Activated CD4-positive, CD25-positive, alpha-beta regulatory T cell treated with anti-CD3 and anti-CD28 coated beads, Interleukin-2, amount 50 U/mL, for 16 hours (primary cell): ENCODE data around the gene CBFA2T3.

ENCODE experiments used
- DNase-seq: peaks from one replicate; pipeline ENCODE4 v3.0.0-alpha.2; 2020; ENCODE audit warnings: low read depth, low spot score

CBFA2T3 gene

GRCh38 chr16:88863426-88863825, 113.6 kb downstream of the CBFA2T3 start:
- no peak for DNase-seq

DNA sequence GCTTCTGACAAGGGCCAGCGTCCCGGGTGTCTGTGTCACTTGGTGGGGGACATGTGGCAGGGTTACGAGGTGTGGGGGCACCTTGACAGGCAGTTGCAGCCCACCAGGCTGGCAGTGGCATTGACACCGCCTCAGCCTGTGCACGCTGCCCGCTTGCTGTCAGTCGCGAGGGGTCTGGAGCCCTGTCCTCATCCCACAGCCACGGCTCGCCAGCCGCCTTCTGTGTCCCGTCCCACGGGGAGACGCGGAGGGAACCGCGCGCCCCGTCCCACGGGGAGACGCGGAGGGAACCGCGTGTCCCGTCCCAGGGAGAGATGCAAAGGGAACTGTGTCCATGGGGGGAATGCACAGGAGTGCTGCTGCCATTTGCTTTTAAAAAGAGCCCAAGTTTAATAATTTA, 114.0 kb downstream of the CBFA2T3 start:
- no peak for DNase-seq

GRCh38 chr16:88861359-88861758, 115.6 kb downstream of the CBFA2T3 start:
- no peak for DNase-seq

DNA sequence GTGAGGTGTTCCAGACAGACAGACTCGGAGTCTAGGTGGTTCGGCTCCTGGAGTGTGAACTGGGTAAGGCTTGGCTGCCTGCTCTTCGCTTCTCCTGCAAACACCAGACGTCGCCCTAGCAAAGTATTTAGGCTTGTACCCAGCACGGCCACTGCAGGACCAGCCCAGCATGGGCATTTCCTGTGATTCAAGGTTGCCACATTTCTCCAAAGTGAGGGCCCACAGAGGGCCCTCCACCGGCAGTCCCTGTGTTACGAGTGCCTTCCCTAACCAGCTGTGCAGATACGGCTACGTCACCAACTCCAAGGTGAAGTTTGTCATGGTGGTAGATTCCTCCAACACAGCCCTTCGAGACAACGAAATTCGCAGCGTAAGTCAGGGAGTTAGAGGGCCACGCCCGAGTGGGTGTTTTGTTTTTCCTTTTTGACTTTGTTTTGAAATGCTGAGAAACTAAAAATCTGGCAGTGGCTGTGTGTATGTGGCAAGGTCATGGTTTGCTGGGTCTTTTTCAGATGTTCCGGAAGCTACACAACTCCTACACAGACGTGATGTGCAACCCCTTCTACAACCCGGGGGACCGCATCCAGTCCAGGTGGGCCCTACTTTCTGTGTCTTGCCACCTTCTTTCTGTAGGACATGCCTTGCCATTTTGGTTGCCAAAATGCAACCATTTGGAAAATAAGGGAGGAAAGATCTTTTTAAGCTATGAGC, 117.5 kb downstream of the CBFA2T3 start:
- DNase-seq = no peak

DNA sequence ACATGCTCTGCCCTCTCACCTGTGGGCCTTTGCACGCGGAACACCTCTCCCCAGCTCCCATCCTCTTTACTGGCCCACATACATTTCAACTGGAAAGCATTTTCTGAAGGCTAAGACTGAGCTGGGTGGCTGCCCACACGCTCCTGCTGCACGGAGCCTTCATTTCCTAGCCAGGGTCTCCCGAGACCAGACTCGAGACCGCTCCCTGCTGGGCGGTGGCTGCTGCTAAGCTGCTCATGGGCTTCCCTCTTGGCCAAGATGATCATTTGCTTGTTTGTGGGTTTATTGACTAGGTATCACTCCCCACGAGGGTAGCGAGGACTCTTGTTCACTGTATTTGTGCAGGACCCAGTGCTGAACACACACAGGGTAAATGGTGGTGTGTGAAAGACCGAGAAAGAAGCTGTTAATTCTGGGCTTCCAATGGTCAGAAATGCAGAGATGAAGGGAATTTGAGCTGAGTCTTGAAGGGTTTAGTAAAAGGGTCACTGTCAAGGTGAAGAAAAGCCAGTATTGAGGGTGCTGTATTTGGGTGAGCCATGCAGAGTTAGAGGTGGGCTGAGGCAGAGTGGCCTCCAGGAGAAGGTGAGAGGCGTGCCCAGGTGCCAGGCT, 119.2 kb downstream of the CBFA2T3 start:
- DNase-seq = peak; percentile 40

DNA sequence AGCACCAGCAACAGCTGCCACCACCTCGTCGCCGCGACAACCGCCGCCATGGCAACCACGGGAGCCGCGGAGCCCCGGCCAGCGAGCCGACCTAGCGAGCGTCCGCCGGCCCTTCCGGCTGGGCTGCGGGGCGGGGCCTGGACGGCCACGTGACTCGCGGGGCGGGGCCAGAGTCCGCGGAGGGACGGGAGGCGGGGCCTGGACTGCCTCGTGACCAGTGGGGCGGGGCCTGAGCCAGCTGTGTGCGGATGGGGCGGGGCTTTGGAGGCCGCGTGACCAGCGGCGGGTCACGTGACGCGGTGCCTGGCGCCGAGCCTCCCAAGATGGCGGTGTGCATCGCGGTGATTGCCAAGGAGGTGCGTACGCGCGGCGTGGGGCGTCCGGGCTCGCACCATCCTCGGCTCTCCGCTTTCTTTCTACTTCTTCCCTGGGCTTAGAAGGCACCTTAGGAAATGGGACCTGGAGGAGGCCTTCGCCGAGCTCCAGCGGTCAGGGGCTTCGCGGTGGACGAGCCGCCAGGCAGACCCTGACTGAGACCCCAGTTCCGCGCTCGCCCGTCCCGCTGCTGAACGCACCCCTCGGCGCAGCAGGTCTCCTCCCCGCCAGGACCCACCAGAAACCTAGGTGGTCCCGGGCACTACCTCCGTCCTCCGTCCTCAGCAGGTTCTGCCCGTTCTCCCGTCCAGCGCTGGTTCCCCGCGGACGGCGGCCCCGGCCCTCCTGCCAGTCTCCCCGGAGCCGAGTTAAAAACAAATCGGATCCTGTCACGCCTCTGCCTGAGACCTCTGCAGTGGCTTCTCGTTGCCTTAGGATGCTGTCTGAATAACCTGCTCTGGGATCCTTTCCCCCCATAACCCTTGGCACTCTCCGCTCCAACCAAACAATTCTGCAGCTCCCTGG, 119.9 kb downstream of the CBFA2T3 start, which contains the start of the genes GALNS and TRAPPC2L:
Gene GALNS (minus strand): TSS at position 120 of the 900 bp plus-strand sequence. CDS start 70 bp downstream, at position 50.
Gene TRAPPC2L (plus strand): TSS at position 300 of the 900 bp plus-strand sequence. CDS start 24 bp downstream, at position 324.
- DNase-seq = peak; percentile 96

- DNase-seq = no peak
Observed at GRCh38 chr16:88856122-88856827, 120.7 kb downstream of the CBFA2T3 start.

- no peak for DNase-seq
Observed at GRCh38 chr16:88855736-88856121, 121.3 kb downstream of the CBFA2T3 start.

GRCh38 chr16:88855176-88855575, 121.8 kb downstream of the CBFA2T3 start:
- DNase-seq = no peak

GRCh38 chr16:88854306-88855111, 122.5 kb downstream of the CBFA2T3 start:
- no peak for DNase-seq

DNA sequence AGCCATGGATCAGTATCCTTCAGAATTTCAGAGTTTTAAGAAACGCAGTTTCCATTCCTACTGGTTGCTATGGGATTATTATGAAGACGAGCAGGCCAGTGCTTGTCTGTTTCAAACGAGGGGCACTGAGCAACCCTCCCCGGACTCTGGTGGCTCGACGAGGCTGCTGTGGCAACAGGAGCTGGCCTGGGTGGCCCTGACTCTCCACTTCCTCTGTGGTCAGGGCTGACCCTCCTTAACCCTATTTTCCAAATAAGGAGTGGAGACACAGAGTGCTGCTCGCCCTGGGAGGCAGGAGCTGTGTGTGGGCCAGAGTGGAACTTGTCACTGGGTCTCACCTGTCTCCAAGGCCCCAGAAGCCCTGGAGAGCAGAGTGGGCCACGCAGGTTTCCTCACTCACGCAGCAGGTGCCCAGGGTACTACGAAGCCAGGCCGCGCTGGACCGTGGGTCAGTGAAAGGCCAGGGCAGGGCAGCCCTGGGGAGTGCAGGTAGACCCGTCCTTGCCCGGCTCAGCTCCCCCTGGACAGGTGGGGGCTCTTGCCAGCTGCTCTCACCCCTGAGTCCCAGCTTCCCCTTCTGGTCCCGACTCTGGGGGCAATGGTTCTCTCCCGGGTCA, 123.6 kb downstream of the CBFA2T3 start:
- no peak for DNase-seq

DNA sequence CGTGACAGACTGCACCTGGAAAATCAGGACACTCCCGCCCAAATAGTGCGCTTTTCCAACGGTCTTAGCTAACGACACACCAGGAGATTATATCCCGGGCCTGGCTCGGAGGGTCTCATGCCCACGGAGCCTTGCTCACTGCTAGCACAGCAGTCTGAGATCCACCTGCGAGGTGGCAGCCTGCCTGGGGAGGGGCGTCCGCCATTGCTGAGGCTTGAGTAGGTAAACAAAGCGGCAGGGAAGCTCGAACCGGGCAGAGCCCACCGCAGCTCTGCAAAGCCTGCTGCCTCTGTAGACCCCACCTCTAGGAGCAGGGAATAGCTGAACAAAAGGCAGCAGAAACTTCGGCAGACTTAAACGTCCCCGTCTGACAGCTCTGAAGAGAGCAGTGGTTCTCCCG, 125.4 kb downstream of the CBFA2T3 start:
- DNase-seq = no peak

DNA sequence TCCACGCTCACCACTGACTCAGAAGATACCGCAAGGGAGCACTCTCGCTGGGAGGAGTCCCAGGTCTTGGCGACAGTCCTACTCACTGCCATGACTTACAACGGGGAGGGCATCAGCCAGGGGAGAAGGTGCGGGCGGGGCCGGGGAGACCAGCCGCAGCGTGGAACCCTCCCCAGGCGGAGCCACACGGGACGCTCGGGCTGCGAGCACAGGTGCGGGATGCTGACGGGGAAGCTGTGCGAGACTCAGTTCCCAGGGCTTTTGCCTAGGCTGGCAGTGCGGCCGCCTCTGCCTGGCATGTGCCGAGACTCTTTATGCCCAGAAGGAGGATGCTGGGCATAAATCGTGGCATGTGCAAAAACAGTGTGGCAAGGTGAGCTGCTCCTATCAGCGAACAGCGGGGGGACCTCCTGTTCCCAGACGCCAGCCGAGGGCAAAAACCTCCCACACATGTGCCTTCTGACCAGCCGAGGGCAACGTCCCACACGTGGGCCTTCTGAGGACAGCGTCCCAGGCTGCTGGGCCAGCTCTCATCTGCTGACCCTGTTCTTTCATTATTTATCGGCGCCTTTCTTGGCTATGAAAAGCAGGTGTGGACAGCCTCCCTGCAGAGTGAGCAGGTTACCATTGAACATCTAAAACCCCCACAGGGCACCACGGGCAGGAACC, 126.3 kb downstream of the CBFA2T3 start:
- DNase-seq = no peak

DNA sequence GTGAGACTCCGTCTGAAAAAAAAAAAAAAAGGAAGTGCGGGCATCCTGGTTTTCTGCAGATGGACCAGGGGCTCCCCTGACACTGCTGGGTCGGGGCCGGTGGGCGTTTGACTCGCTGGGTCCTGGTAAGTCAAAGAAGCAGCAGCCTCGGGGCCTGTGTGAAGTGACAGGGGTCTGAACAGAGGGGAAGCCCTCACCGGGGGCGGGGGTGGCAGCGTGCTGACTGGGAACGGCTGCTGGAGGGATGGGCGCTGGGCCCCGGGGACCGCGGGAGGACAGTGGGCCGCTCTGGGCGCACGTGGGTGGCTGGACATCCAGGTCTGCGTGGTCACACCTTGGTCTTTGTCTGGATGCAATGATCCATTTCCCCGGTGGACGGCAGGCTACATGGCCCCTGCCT, 128.4 kb downstream of the CBFA2T3 start:
- no peak for DNase-seq

DNA sequence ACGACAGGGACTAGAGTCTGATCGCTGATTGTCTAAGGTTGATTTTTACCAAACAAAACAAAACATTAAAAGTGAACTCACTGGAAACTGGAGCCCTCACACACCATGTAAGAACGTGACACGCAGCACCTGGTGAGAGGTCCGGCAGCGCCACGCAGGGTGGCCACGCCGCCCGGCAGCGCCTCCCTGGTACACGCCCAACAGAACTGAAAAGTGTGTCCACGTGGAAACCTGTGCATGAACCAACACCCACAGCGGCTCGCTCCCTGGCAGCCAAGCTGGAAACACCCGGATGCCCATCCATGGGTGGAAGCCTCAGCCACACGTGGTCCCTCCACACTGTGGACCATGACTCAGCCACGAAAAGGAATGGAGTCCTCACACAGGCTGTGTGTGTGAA, 129.4 kb downstream of the CBFA2T3 start:
- DNase-seq = no peak

- no peak for DNase-seq
Observed at GRCh38 chr16:88846088-88846487, 130.9 kb downstream of the CBFA2T3 start.

GRCh38 chr16:88844419-88845036, 132.5 kb downstream of the CBFA2T3 start:
- DNase-seq = no peak

DNA sequence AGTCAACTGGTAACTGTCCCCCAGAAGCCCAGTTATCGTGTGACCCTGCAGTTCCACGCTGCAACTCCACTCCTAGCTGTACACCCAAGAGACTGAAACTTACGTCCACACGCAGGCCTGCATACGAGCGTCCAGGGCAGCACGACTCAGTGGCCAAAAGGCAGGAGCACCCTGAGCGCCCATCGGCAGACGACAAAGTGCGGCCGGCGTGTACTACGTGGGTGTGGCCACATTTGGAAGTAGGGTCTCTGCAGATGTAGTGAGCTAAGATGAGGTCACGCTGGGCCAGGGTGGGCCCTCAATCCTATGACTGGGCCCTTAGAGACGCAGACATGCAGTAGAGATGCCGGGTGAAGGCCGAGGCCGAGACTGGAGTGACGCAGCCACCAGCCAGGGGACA, 133.8 kb downstream of the CBFA2T3 start:
- no peak for DNase-seq

GRCh38 chr16:88842806-88843205, 134.2 kb downstream of the CBFA2T3 start:
- no peak for DNase-seq
